H9 (cell line): ENCODE data around the gene SLX1A. TPM values are rescaled to one million over a fixed set of nuclear protein-coding genes. Genes with fewer than 3 reads are reported as not detected.
A peak's percentile ranks its signal among the peaks of the same experiment; 100 is the strongest.
"Not testable (repeated sequence)": the region's sequence is repeated elsewhere in the genome, so short reads cannot be mapped to it uniquely, and the experiment has no call there.

Experiments
- DNase-seq: peaks from one replicate; pipeline ENCODE4 v3.0.0-alpha.2; 2017
- H2AFZ ChIP-seq: one replicate; pipeline ENCODE4 v1.6.1; 2013; ENCODE audit warnings: mild to moderate bottlenecking, low read length, control low read depth, moderate library complexity
- H2AK5ac ChIP-seq: 2 replicates; pipeline ENCODE4 v1.6.1; 2013; ENCODE audit warnings: low read length, control low read depth, mixed read lengths; ENCODE audit not compliant: insufficient read length
- H2BK120ac ChIP-seq: one replicate; pipeline ENCODE4 v1.6.1; 2013; ENCODE audit warnings: low read depth, mild to moderate bottlenecking, low read length, control low read depth, inconsistent platforms; ENCODE audit not compliant: poor library complexity, severe bottlenecking
- H2BK12ac ChIP-seq: 2 replicates; pipeline ENCODE4 v1.6.1; 2013; ENCODE audit warnings: low read length, control low read depth, mixed read lengths, low read depth; ENCODE audit not compliant: insufficient read length
- H2BK15ac ChIP-seq: 2 replicates; pipeline ENCODE4 v1.6.1; 2013; ENCODE audit warnings: low read depth, low read length, control low read depth
- H2BK20ac ChIP-seq: one replicate; pipeline ENCODE4 v1.6.1; 2013; ENCODE audit warnings: low read depth, mild to moderate bottlenecking, low read length, control low read depth, inconsistent platforms; ENCODE audit not compliant: poor library complexity, severe bottlenecking
- H2BK5ac ChIP-seq: 2 replicates; pipeline ENCODE4 v1.6.1; 2013; ENCODE audit warnings: low read length, control low read depth, mixed read lengths; ENCODE audit not compliant: insufficient read length
- H3K14ac ChIP-seq: 2 replicates; pipeline ENCODE4 v1.6.1; 2013; ENCODE audit warnings: low read length, control low read depth; ENCODE audit not compliant: insufficient read depth
- H3K18ac ChIP-seq: 2 replicates; pipeline ENCODE4 v1.6.1; 2013; ENCODE audit warnings: low read depth, mild to moderate bottlenecking, mixed read lengths, low read length, control low read depth; ENCODE audit not compliant: insufficient read length
- H3K23ac ChIP-seq: 2 replicates; pipeline ENCODE4 v1.6.1; 2013; ENCODE audit warnings: low read length, control low read depth, mixed read lengths, low read depth; ENCODE audit not compliant: insufficient read length
- H3K23me2 ChIP-seq: 2 replicates; pipeline ENCODE4 v1.6.1; 2013; ENCODE audit warnings: low read depth, mild to moderate bottlenecking, mixed read lengths, low read length, control low read depth; ENCODE audit not compliant: insufficient read length, poor library complexity, severe bottlenecking
- H3K27ac ChIP-seq: 2 replicates; pipeline ENCODE4 v1.5.1; 2013; ENCODE audit warnings: low read length, control low read depth, mixed read lengths, low read depth; ENCODE audit not compliant: insufficient read length
- H3K27me3 ChIP-seq: 2 replicates; pipeline ENCODE4 v1.6.1; 2013; ENCODE audit warnings: low read length, control low read depth, inconsistent platforms; ENCODE audit not compliant: insufficient read depth
- H3K4ac ChIP-seq: 2 replicates; pipeline ENCODE4 v1.6.1; 2013; ENCODE audit warnings: low read depth, mild to moderate bottlenecking, control low read depth, inconsistent platforms, low read length, moderate library complexity
- H3K4me1 ChIP-seq: 2 replicates; pipeline ENCODE4 v1.6.1; 2013; ENCODE audit warnings: low read length, control low read depth, inconsistent platforms; ENCODE audit not compliant: insufficient read depth
- H3K4me2 ChIP-seq: 2 replicates; pipeline ENCODE4 v1.6.1; 2013; ENCODE audit warnings: low read length, control low read depth, mixed read lengths; ENCODE audit not compliant: insufficient read length, insufficient read depth
- H3K56ac ChIP-seq: 2 replicates; pipeline ENCODE4 v1.6.1; 2013; ENCODE audit warnings: low read depth, mild to moderate bottlenecking, mixed read lengths, low read length, control low read depth; ENCODE audit not compliant: insufficient read length
- H3K79me1 ChIP-seq: 2 replicates; pipeline ENCODE4 v1.6.1; 2013; ENCODE audit warnings: low read depth, mild to moderate bottlenecking, moderate library complexity, low read length, control low read depth, inconsistent platforms; ENCODE audit not compliant: insufficient read depth, poor library complexity, severe bottlenecking
- H3K79me2 ChIP-seq: 2 replicates; pipeline ENCODE4 v1.6.1; 2013; ENCODE audit warnings: low read length, control low read depth, inconsistent platforms; ENCODE audit not compliant: insufficient read depth
- H3K9ac ChIP-seq: 2 replicates; pipeline ENCODE4 v1.6.1; 2013; ENCODE audit warnings: low read length, control low read depth, mixed read lengths; ENCODE audit not compliant: insufficient read length; ENCODE audit errors: extremely low read depth
- H3K9me3 ChIP-seq: one replicate; pipeline ENCODE4 v1.6.1; 2013; ENCODE audit warnings: low read depth, low read length, inconsistent platforms; ENCODE audit not compliant: control insufficient read depth
- H3T11ph ChIP-seq: one replicate; pipeline ENCODE4 v1.6.1; 2013; ENCODE audit warnings: mild to moderate bottlenecking, low read length, control low read depth, inconsistent platforms
- H4K20me1 ChIP-seq: one replicate; pipeline ENCODE4 v1.6.1; 2013; ENCODE audit not compliant: control insufficient read depth, insufficient read length, insufficient read depth
- H4K5ac ChIP-seq: 2 replicates; pipeline ENCODE4 v1.6.1; 2013; ENCODE audit warnings: low read depth, mild to moderate bottlenecking, mixed read lengths, low read length, control low read depth; ENCODE audit not compliant: insufficient read length
- H4K8ac ChIP-seq: replicated peaks from 2 replicates; pipeline ENCODE4 v1.6.1; 2013; ENCODE audit warnings: low read length, control low read depth, mixed read lengths, low read depth; ENCODE audit not compliant: insufficient read length
- H4K91ac ChIP-seq: 2 replicates; pipeline ENCODE4 v1.6.1; 2013; ENCODE audit warnings: low read depth, mild to moderate bottlenecking, moderate library complexity, mixed read lengths, low read length, control low read depth; ENCODE audit not compliant: insufficient read length
- H3K27ac Mint-ChIP-seq, 3 experiments: 2 replicates in 2 of 3; 3 replicates in 1 of 3; pipeline ENCODE4 v1.8.0; 2020 to 2021; ENCODE audit warnings: mixed read lengths in 3 of 3, mild to moderate bottlenecking in 1 of 3, moderate library complexity in 1 of 3
- H3K27me3 Mint-ChIP-seq: 2 replicates; pipeline ENCODE4 v1.8.0; 2021; ENCODE audit warnings: low read depth, mild to moderate bottlenecking, moderate library complexity, mixed read lengths
- H3K36me3 Mint-ChIP-seq, 3 experiments: 2 replicates in 2 of 3; 3 replicates in 1 of 3; pipeline ENCODE4 v1.8.0; 2020 to 2021; ENCODE audit warnings: low read depth in 3 of 3, mixed read lengths in 3 of 3; ENCODE audit not compliant: insufficient read depth in 1 of 3
- H3K4me1 Mint-ChIP-seq, 2 experiments: 2 replicates each; pipeline ENCODE4 v1.8.0; 2020; ENCODE audit warnings: mixed read lengths in 2 of 2
- H3K4me3 Mint-ChIP-seq, 2 experiments: 2 replicates in 1 of 2; 3 replicates in 1 of 2; pipeline ENCODE4 v1.8.0; 2020 to 2021; ENCODE audit warnings: mild to moderate bottlenecking in 2 of 2, mixed read lengths in 2 of 2, moderate library complexity in 1 of 2
- H3K9me3 Mint-ChIP-seq, 2 experiments: 2 replicates in 1 of 2; 3 replicates in 1 of 2; pipeline ENCODE4 v1.8.0; 2020; ENCODE audit warnings: mild to moderate bottlenecking in 2 of 2, mixed read lengths in 2 of 2, moderate library complexity in 1 of 2
- WGBS: extraction: QIAGEN DNeasy Blood & Tissue Kit; methylation state at CpG from one replicate; pipeline ENCODE4 v1.1.7; 2013; ENCODE audit warnings: missing lambda C conversion rate, low lambda C conversion rate, mixed read lengths; ENCODE audit not compliant: insufficient read length; ENCODE audit errors: extremely low coverage; 5-methylcytosine and 5-hydroxymethylcytosine counted together
- total RNA-seq: library from RNA; stranded (reverse); gene quantifications from 2 replicates; pipeline ENCODE4 v1.2.1, GENCODE V29; 2021

SLX1A gene
- total RNA-seq, 1 experiment from 2014 or later, result 30.3 TPM

DNA sequence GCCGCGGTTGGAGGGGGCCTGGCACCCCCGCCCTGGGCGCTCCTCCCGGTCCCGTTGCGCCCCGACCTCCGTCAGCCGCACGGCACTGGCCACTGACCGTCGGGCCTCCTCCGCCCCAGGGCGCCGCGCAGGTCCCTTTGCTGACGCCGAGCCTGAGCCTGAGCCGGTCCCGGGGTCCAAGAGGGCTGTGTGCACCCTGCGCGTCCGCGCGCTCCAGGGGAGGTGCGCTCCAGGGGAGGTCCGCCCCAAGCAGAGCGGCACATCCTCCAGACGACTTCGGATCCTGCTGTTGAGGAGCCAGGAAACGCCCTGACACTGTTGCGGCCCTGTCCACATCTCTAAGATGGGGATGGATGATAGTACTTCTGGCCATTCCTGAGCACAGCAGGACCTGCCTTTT, 12.6 kb downstream of the SLX1A start:
- not testable (repeated sequence) for H4K8ac ChIP-seq, H3K4me2 ChIP-seq
- WGBS, result no CpG with 5 or more reads among the region's 33 CpGs

DNA sequence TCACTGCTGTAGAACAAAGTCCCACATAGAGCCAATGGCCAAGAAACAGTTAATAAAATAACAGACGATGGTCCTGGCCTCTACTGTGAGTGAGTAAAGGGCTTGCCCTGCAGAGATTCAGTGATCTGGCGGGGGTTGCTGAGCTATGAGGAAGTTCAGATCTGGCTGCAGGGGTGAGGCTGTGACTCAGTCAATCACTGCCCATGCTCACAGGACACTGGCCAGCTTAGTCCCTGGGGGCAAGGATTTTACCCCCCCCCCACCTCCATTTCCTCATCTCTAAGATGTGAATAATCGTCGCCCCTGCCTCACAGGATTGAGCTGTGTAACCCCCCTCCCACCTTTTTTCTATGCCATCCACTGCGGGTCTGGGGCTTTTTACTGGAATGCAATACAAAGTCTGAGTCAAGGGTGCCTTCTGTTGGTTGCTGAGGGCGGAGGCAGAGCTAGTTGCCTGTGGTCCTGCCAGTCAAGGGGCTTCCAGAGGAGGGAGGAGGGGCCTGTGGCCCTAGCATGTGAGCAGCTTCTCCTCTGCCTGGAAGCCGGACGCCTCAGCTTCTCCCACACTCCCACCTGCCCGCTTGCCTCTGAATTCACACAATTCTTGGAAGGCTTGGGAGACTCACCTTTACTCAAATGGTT, 13.5 kb downstream of the SLX1A start:
- H3K27ac ChIP-seq, H3K79me2 ChIP-seq, H4K91ac ChIP-seq, H3T11ph ChIP-seq, H2AFZ ChIP-seq, DNase-seq, H3K9me3 ChIP-seq, H3K4ac ChIP-seq, H3K27ac Mint-ChIP-seq, H2BK15ac ChIP-seq, H4K20me1 ChIP-seq, H3K9me3 Mint-ChIP-seq, H3K18ac ChIP-seq, H3K27me3 ChIP-seq, H2BK20ac ChIP-seq, H3K36me3 Mint-ChIP-seq, H2AK5ac ChIP-seq, H2BK5ac ChIP-seq, H3K4me2 ChIP-seq, H3K4me1 Mint-ChIP-seq, H3K79me1 ChIP-seq, H4K8ac ChIP-seq, H3K23me2 ChIP-seq, H3K14ac ChIP-seq, H2BK12ac ChIP-seq, H3K9ac ChIP-seq, H2BK120ac ChIP-seq, H3K23ac ChIP-seq, H3K27me3 Mint-ChIP-seq, H4K5ac ChIP-seq, H3K4me1 ChIP-seq, H3K56ac ChIP-seq: not testable (repeated sequence)
- WGBS, result no CpG with 5 or more reads among the region's 9 CpGs
- H3K4me3 Mint-ChIP-seq, result 0 out of 5 replicates have a peak overlapping the region, but pooled peaks of 1 of the 2 experiments have one; percentile 48

More for the DNA sequence above, 12.6 kb downstream of the SLX1A start:
- H3K27me3 Mint-ChIP-seq, H2BK15ac ChIP-seq, H3K9me3 Mint-ChIP-seq, H4K91ac ChIP-seq, H4K5ac ChIP-seq, H3K4ac ChIP-seq, H3K27ac Mint-ChIP-seq, H3K79me2 ChIP-seq, H2BK12ac ChIP-seq, H3K79me1 ChIP-seq, H3K4me1 ChIP-seq, H2AK5ac ChIP-seq, H3K18ac ChIP-seq, H3K27me3 ChIP-seq, H3T11ph ChIP-seq, H3K27ac ChIP-seq, DNase-seq, H3K23me2 ChIP-seq, H3K36me3 Mint-ChIP-seq, H2AFZ ChIP-seq, H3K14ac ChIP-seq, H2BK5ac ChIP-seq, H3K56ac ChIP-seq, H3K23ac ChIP-seq, H3K9me3 ChIP-seq, H3K4me3 Mint-ChIP-seq, H3K9ac ChIP-seq, H2BK20ac ChIP-seq, H3K4me1 Mint-ChIP-seq, H2BK120ac ChIP-seq, H4K20me1 ChIP-seq: not testable (repeated sequence)
